K562 (cell line): ENCODE measurements around the gene NT5DC1. TPM values are rescaled to one million over a fixed set of nuclear protein-coding genes. Genes with fewer than 3 reads are reported as not detected.

Experiments used
- BRD4 ChIP-seq: fragments of 200-600 bp; sonication (generic); IDR thresholded peaks from 2 replicates; pipeline ENCODE4 v1.6.1; 2017; ENCODE audit warnings: inconsistent platforms
- FOXM1 ChIP-seq, 2 experiments: fragments of 450-650 bp in 1 of 2; sonication (generic) in 1 of 2; formaldehyde crosslinking in 1 of 2; IDR thresholded peaks; 2 replicates each; pipeline versions ENCODE4 v1.6.1 to v1.9.0; 2017 to 2022; ENCODE audit warnings: low read depth in 2 of 2, mild to moderate bottlenecking in 2 of 2, missing genetic modification reagents in 1 of 2, moderate library complexity in 1 of 2
- LCOR ChIP-seq: sonication (generic); formaldehyde crosslinking; IDR thresholded peaks from 2 replicates; pipeline ENCODE4 v1.8.0; 2022; ENCODE audit warnings: mild to moderate bottlenecking, missing genetic modification reagents
- MAFF ChIP-seq: IDR thresholded peaks from 2 replicates; pipeline ENCODE4 v1.6.1; 2012; ENCODE audit warnings: low read length, improper control_type of control experiment
- MAFG ChIP-seq: fragments of 450-650 bp; conservative IDR thresholded peaks from 2 replicates; pipeline ENCODE4 v1.6.1; 2016; ENCODE audit warnings: missing genetic modification characterization, missing compliant biosample characterization
- POLR2AphosphoS2 ChIP-seq: IDR thresholded peaks from 2 replicates; pipeline ENCODE4 v1.6.1; 2012; ENCODE audit warnings: low read length, improper control_type of control experiment
- polyA plus RNA-seq, 8 experiments: library from polyadenylated mRNA; depleted of rRNA in 4 of 8; stranded (reverse) in 5 of 8; unstranded in 3 of 8; fragments of >200 nt; fragmentation: Nextera tagmentation in 2 of 8; fragmentation: Illumina TruSeq in 1 of 8; extraction: Ambion mirVana in 2 of 8; extraction: Trizol in 1 of 8; gene quantifications; 2 replicates each; pipeline versions ENCODE4 v1.2.1 to v1.2.3, GENCODE V29; 2011 to 2014; ENCODE audit warnings: inconsistent platforms in 1 of 8, missing spikeins in 1 of 8
- total RNA-seq, 7 experiments: library from RNA; depleted of rRNA in 6 of 7; stranded (reverse); fragments of >200 nt in 6 of 7; fragmentation: Illumina TruSeq in 2 of 7; extraction: Trizol in 2 of 7; gene quantifications; 2 replicates each; pipeline versions ENCODE4 v1.2.1 to v1.2.3, GENCODE V29; 2011 to 2021; ENCODE audit warnings: low replicate concordance in 1 of 7
- TF ChIP-seq, protein P1 (sequence below), 2 experiments: IDR thresholded peaks in 1 of 2; conservative IDR thresholded peaks in 1 of 2; 2 replicates each; pipeline ENCODE4 v1.6.1; 2016; ENCODE audit warnings: low read depth in 2 of 2, mild to moderate bottlenecking in 1 of 2, missing compliant biosample characterization in 1 of 2, missing genetic modification characterization in 1 of 2, moderate library complexity in 1 of 2
- TF ChIP-seq, protein P2 (sequence below): sonication (generic); formaldehyde crosslinking; IDR thresholded peaks from 2 replicates; pipeline ENCODE4 v1.8.0; 2023; ENCODE audit warnings: mild to moderate bottlenecking, missing genetic modification reagents
- TF ChIP-seq, protein P3 (sequence below), 3 experiments: fragments of 200-800 bp in 1 of 3; sonication (Bioruptor generic) in 1 of 3; sonication (generic) in 1 of 3; formaldehyde crosslinking in 1 of 3; IDR thresholded peaks; 2 replicates each; pipeline versions ENCODE4 v1.6.1 to v1.8.0; 2016 to 2022; ENCODE audit warnings: mild to moderate bottlenecking in 2 of 3, missing compliant biosample characterization in 2 of 3, missing genetic modification characterization in 2 of 3, missing genetic modification reagents in 1 of 3

The NT5DC1 gene
- total and polyA plus RNA-seq, 9 of the 15 experiments (the other 6 are each of a cell fraction or from before 2014, with no cell fraction given) = 4.9 to 28.5 (median 16.3) TPM

DNA sequence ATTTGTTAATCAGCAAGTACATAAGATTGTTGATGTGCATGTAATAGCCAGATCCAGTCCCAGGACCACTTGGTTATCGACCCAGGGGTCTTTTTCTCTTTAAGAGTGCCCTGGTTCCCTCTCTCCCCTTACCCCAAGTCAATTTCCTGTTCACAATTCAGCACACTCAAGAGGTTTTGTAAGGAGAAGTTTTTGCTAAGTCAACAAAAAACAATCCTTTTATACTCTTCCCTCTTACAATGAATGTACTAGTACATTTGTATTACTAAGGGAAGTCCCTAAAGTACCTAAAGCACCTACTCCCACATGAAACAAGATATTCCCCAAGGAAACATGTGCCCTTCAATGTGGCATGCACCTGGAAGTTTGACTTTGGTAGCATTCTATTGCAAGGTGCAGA lies 1.6 kb upstream of the NT5DC1 start (continued):
- TF ChIP-seq, protein P1, sequence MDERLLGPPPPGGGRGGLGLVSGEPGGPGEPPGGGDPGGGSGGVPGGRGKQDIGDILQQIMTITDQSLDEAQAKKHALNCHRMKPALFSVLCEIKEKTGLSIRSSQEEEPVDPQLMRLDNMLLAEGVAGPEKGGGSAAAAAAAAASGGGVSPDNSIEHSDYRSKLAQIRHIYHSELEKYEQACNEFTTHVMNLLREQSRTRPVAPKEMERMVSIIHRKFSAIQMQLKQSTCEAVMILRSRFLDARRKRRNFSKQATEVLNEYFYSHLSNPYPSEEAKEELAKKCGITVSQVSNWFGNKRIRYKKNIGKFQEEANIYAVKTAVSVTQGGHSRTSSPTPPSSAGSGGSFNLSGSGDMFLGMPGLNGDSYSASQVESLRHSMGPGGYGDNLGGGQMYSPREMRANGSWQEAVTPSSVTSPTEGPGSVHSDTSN (CRISPR knock-in tag; IDR thresholded peaks at IDR 0.05; ENCODE audit: low read depth) = no peak
- TF ChIP-seq, protein P1 (tag; conservative IDR thresholded peaks at IDR 0.05; ENCODE audit: low read depth) = no peak
- TF ChIP-seq POLR2AphosphoS2 (no peak), MAFF (peak; percentile 79), FOXM1 (IDR thresholded peaks at IDR 0.05; ENCODE audit: low read depth) (no peak), FOXM1 (CRISPR knock-in tag; IDR thresholded peaks at IDR 0.05; ENCODE audit: low read depth) (no peak), LCOR (no peak), MAFG (tag) (peak; percentile 77), BRD4 (no peak)
- TF ChIP-seq, protein P2, sequence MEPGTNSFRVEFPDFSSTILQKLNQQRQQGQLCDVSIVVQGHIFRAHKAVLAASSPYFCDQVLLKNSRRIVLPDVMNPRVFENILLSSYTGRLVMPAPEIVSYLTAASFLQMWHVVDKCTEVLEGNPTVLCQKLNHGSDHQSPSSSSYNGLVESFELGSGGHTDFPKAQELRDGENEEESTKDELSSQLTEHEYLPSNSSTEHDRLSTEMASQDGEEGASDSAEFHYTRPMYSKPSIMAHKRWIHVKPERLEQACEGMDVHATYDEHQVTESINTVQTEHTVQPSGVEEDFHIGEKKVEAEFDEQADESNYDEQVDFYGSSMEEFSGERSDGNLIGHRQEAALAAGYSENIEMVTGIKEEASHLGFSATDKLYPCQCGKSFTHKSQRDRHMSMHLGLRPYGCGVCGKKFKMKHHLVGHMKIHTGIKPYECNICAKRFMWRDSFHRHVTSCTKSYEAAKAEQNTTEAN (CRISPR knock-in tag) = no peak
- TF ChIP-seq, protein P3, sequence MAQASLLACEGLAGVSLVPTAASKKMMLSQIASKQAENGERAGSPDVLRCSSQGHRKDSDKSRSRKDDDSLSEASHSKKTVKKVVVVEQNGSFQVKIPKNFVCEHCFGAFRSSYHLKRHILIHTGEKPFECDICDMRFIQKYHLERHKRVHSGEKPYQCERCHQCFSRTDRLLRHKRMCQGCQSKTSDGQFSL (CRISPR knock-in tag; IDR thresholded peaks at IDR 0.05) = no peak
- TF ChIP-seq, protein P3 (tag; IDR thresholded peaks at IDR 0.05) = no peak
